Muscle of leg (tissue), 11 donors: ENCODE results near the gene CARM1. TPM values are rescaled to one million over a fixed set of nuclear protein-coding genes. Genes with fewer than 3 reads are reported as not detected.

Experiments used
- DNase-seq: peaks from one replicate; pipeline ENCODE4 v3.0.0; 2013
- H3K27ac ChIP-seq: one replicate; pipeline ENCODE4 v1.5.1; 2013; ENCODE audit warnings: mild to moderate bottlenecking, low read length, control low read depth
- H3K27me3 ChIP-seq: one replicate; pipeline ENCODE4 v1.6.1; 2013; ENCODE audit warnings: low read length; ENCODE audit not compliant: control insufficient read depth, insufficient read depth
- H3K36me3 ChIP-seq: one replicate; pipeline ENCODE4 v1.6.1; 2013; ENCODE audit warnings: low read length; ENCODE audit not compliant: control insufficient read depth, insufficient read depth
- H3K4me1 ChIP-seq: one replicate; pipeline ENCODE4 v1.6.1; 2013; ENCODE audit warnings: low read length; ENCODE audit not compliant: control insufficient read depth, insufficient read depth
- H3K4me3 ChIP-seq: one replicate; pipeline ENCODE4 v1.5.1; 2013; ENCODE audit warnings: low read length, control low read depth
- H3K9me3 ChIP-seq: replicated peaks from 2 replicates; pipeline ENCODE4 v1.6.1; 2013; ENCODE audit warnings: low read depth, low read length; ENCODE audit not compliant: control insufficient read depth
- WGBS: methylation state at CpG from one replicate; pipeline ENCODE4 v1.1.5; 2013; ENCODE audit warnings: missing lambda C conversion rate; ENCODE audit not compliant: insufficient coverage; 5-methylcytosine and 5-hydroxymethylcytosine counted together
- polyA plus RNA-seq, 8 donors: library from polyadenylated mRNA; unstranded; fragments of 120-200 nt; gene quantifications; one replicate each; pipeline versions ENCODE4 v1.2.1 to v1.2.3, GENCODE V29; 2013; ENCODE audit warnings: inconsistent platforms in 1 of 8, low replicate concordance in 1 of 8; ENCODE audit not compliant: insufficient read length in 8 of 8, insufficient read depth in 1 of 8
- total RNA-seq: library from RNA; stranded (reverse); fragments of 120-200 nt; gene quantifications from one replicate; pipeline ENCODE4 v1.2.4, GENCODE V29; 2013

CARM1 gene
- total and polyA plus RNA-seq, 9 donors = 21.4 to 72.1 (median 61.1) TPM

DNA sequence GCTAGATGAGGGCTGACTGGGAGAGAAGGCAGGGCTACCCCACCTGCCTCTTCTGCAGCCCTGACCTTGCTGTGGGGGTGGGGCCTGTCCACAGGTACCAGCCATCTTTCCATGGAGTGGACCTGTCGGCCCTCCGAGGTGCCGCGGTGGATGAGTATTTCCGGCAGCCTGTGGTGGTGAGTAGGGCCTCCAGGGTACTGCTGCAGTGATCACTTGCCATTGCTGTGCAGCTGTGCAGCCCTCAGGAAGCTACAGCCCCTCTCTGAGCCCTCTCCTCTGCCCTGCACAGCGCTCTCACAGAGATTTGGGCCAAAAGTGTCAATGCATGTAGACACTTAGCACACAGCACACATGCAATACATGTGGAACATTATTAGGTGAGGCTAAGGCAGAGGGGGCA lies 45.2 kb downstream of the CARM1 start:
- Histone ChIP-seq H3K4me1 (peaks cover 26% of the 10 kb centered on the region), H3K36me3 (peaks cover 85% of the 10 kb centered on the region), H3K4me3 (no peak overlapping the region), H3K27ac (no peak overlapping the region), H3K9me3 (no peaks in the 10 kb centered on the region), H3K27me3 (no peaks in the 10 kb centered on the region)
- no peak for DNase-seq
- whole genome bisulfite sequencing = 100% methylated on average over 1 of the region's 6 CpGs

DNA sequence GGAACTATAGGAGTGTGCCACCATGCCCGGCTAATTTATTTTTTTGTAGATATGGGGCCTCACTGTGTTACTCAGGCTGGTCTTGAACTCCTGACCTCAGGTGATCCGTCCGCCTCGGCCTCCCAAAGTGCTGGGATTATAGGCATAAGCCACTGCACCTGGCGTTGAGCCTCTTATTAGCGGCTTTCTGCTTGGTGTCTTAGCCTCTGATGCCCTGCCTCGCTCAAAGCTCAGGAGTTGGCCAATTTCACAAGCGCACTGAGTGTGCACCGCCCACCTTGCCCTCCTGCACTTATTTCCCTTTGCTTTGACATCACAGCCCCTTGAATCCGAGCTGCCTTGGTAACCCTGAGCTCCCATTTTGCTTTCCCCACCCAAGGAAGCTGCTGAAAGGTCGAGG lies 47.0 kb downstream of the CARM1 start:
- Histone ChIP-seq H3K27me3 (no peaks in the 10 kb centered on the region), H3K4me3 (no peak overlapping the region), H3K9me3 (no peaks in the 10 kb centered on the region), H3K27ac (no peak overlapping the region), H3K4me1 (peaks cover 23% of the 10 kb centered on the region), H3K36me3 (peaks cover 85% of the 10 kb centered on the region)
- no peak for DNase-seq
- 84% methylated on average over 10 of the region's 11 CpGs for WGBS

DNA sequence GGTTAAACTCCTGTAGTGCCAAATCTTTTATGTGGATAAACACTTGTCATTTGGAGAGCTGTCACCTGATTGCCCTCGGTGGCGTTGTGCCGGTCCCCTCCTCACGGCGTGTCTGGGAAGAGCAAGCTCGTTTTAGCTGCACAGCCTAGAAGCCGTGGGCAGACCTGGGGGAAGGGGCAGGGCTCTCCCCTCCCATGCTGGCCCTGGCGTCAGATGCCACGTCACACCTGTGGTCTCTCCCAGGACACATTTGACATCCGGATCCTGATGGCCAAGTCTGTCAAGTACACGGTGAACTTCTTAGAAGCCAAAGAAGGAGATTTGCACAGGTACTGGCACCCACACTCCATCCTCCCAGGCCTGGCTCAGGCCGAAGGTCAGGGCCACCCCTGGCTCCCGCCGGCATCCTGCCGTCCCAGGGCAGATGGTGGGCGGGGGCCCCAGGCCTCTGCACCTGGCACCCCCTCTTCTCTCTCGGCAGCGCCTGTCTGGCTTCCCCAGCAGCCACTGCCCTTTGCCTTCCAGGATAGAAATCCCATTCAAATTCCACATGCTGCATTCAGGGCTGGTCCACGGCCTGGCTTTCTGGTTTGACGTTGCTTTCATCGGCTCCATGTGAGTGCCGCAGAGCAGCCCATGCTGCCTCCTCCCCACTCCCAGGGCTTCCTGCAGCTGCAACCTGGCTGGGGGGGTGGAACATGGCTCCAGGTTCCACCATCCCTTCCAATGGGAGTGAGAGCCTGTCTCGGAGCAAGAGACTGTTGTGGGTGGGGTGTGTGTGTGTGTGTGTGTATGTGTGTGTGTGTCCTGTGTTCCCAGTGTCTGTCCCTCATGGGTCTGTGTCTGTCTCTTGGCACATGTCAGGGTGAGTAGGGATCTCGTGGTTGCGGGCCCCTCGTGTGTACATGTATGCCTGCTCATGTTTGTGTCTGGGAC lies 48.3 kb downstream of the CARM1 start:
- H3K27ac ChIP-seq = no peak overlapping the region
- H3K4me1 ChIP-seq = peaks cover 18% of the 10 kb centered on the region
- WGBS = 83% methylated on average over 17 of the region's 26 CpGs
- DNase-seq = no peak
- no peaks in the 10 kb centered on the region for H3K9me3 ChIP-seq
- H3K27me3 ChIP-seq = no peaks in the 10 kb centered on the region
- H3K4me3 ChIP-seq = no peak overlapping the region
- H3K36me3 ChIP-seq = peaks cover 89% of the 10 kb centered on the region

DNA sequence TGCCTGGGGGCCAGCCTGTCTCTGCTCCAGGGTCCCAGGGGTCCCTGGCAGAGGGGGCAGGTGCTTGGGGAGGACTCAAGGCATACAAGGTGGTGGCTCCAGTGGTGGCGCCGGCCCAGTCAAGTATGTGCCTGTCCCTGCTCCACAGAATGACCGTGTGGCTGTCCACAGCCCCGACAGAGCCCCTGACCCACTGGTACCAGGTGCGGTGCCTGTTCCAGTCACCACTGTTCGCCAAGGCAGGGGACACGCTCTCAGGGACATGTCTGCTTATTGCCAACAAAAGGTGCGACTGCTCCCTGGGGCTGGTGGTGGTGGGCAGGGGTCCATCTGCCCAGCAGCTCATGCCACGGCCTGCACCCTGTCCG lies 48.9 kb downstream of the CARM1 start:
- 86% methylated on average over 10 of the region's 10 CpGs for WGBS
- Histone ChIP-seq H3K36me3 (peaks cover 92% of the 10 kb centered on the region), H3K9me3 (no peaks in the 10 kb centered on the region), H3K4me3 (no peak overlapping the region), H3K4me1 (peaks cover 11% of the 10 kb centered on the region), H3K27me3 (no peaks in the 10 kb centered on the region), H3K27ac (no peak overlapping the region)
- DNase-seq = peak; percentile 22

DNA sequence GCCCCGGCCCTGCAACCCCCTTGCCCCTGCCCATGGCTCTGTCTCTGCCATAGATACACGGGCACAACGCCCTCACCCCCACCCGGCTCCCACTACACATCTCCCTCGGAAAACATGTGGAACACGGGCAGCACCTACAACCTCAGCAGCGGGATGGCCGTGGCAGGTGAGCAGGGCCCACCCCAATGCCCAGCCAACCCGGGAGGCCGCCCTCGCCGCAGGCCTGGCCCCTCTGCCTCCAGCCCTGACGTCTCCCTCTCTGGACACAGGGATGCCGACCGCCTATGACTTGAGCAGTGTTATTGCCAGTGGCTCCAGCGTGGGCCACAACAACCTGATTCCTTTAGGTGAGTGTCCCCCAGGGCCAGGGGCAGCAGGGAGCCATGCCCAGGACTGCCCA lies 49.4 kb downstream of the CARM1 start:
- WGBS = 79% methylated on average over 16 of the region's 16 CpGs
- no peak overlapping the region for H3K4me3 ChIP-seq
- H3K4me1 ChIP-seq = peaks cover 6% of the 10 kb centered on the region
- no peaks in the 10 kb centered on the region for H3K9me3 ChIP-seq
- peak; percentile 13 for DNase-seq
- peaks cover 95% of the 10 kb centered on the region for H3K36me3 ChIP-seq
- no peak overlapping the region for H3K27ac ChIP-seq
- H3K27me3 ChIP-seq = no peaks in the 10 kb centered on the region

DNA sequence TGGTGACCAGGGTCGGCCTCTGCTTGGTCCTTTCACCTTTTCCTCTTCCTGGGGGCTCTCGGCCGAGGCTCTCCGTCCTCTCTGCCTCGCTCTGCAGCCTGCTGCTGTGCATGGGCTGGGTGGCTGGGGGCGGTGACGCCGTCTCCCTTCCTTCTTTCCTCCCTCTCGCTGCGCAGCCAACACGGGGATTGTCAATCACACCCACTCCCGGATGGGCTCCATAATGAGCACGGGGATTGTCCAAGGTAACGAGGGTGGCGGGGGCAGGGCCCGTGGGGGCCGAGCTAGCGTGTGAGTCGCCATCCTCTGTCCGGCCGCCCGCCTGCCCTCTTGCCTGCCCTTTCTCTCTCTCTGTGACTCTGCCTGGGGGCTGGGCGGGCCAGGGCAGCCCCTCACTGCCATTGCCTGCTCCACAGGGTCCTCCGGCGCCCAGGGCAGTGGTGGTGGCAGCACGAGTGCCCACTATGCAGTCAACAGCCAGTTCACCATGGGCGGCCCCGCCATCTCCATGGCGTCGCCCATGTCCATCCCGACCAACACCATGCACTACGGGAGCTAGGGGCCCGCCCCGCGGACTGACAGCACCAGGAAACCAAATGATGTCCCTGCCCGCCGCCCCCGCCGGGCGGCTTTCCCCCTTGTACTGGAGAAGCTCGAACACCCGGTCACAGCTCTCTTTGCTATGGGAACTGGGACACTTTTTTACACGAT lies 50.0 kb downstream of the CARM1 start:
- DNase-seq = peak; percentile 23
- Histone ChIP-seq H3K4me3 (no peak overlapping the region), H3K36me3 (peaks cover 89% of the 10 kb centered on the region), H3K4me1 (peaks cover under 1% of the 10 kb centered on the region), H3K27ac (no peak overlapping the region), H3K27me3 (no peaks in the 10 kb centered on the region), H3K9me3 (no peaks in the 10 kb centered on the region)
- 79% methylated on average over 40 of the region's 43 CpGs for WGBS

DNA sequence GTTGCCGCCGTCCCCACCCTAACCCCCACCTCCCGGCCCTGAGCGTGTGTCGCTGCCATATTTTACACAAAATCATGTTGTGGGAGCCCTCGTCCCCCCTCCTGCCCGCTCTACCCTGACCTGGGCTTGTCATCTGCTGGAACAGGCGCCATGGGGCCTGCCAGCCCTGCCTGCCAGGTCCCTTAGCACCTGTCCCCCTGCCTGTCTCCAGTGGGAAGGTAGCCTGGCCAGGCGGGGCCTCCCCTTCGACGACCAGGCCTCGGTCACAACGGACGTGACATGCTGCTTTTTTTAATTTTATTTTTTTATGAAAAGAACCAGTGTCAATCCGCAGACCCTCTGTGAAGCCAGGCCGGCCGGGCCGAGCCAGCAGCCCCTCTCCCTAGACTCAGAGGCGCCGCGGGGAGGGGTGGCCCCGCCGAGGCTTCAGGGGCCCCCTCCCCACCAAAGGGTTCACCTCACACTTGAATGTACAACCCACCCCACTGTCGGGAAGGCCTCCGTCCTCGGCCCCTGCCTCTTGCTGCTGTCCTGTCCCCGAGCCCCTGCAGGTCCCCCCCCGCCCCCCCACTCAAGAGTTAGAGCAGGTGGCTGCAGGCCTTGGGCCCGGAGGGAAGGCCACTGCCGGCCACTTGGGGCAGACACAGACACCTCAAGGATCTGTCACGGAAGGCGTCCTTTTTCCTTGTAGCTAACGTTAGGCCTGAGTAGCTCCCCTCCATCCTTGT lies 50.7 kb downstream of the CARM1 start:
- Histone ChIP-seq H3K36me3 (peaks cover 82% of the 10 kb centered on the region), H3K4me1 (no peaks in the 10 kb centered on the region), H3K27ac (no peak overlapping the region), H3K27me3 (no peaks in the 10 kb centered on the region), H3K9me3 (no peaks in the 10 kb centered on the region), H3K4me3 (no peak overlapping the region)
- DNase-seq = peak; percentile 15
- WGBS = 65% methylated on average over 18 of the region's 33 CpGs

DNA sequence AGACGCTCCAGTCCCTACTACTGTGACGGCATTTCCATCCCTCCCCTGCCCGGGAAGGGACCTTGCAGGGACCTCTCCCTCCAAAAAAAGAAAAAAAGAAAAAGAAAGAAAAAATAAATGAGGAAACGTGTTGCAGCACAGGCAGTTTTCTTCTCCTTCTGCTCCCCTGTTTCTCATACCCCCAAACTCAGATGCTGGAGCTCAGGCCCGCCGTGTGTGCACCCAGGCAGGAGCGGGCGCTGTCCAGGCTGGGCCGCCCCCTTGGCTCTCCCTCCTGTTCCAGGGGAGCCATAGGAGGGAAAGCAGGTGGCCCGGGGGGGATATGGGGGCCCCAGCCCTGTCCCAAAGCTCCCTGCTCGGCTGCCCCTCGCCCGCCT lies 51.3 kb downstream of the CARM1 start:
- WGBS = no CpG with 5 or more reads among the region's 13 CpGs
- no peaks in the 10 kb centered on the region for H3K27me3 ChIP-seq
- no peak for DNase-seq
- H3K9me3 ChIP-seq = no peaks in the 10 kb centered on the region
- no peak overlapping the region for H3K4me3 ChIP-seq
- H3K4me1 ChIP-seq = peaks cover 5% of the 10 kb centered on the region
- peaks cover 84% of the 10 kb centered on the region for H3K36me3 ChIP-seq
- no peak overlapping the region for H3K27ac ChIP-seq

DNA sequence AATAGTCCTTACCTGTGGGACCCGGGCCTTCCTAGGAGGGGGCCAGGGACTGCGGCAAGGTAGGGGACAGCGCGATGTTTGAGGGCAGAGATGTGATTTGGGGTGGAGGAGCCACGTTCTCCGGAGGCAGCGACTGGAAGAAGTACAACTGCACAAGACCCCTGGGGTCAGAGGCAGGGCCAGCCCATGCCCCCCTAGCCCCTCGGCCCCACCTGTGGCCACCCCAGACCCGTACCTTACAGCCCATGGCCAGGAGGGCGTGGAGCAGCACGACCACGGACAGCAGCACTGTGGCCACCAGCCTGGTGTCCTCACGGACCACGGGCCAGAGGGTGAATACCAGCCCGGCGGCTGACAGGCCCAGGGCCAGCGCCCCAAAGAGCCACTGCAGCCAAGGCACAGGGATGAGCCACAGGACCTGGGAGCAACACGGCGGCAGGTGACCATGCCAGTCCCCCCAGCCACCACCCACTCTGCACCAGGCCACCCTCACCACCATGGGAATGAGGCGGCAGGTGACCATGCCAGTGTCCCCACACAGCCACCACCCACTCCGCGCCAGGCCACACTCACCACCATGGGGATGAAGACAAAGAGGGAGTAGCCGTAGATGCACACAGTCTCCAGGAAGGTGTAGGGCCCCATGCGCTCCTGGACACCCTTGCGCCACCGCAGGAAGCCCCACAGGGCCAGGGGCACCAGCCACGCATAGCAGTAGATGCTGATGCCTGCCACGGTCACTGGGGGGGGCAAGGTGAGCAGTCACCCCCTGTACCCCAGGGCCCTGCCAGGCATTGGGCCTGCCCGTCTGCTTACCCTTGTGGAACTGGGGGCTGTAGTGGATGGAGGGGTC lies 52.1 kb downstream of the CARM1 start:
- DNase-seq = peak; percentile 13
- Histone ChIP-seq H3K4me3 (no peak overlapping the region), H3K9me3 (no peaks in the 10 kb centered on the region), H3K27ac (no peak overlapping the region), H3K36me3 (peaks cover 76% of the 10 kb centered on the region), H3K27me3 (no peaks in the 10 kb centered on the region), H3K4me1 (peaks cover 11% of the 10 kb centered on the region)
- 88% methylated on average over 24 of the region's 29 CpGs for WGBS
